Activated naive CD4-positive, alpha-beta T cell treated with anti-CD3 and anti-CD28 coated beads, Interleukin-2, amount 50 U/mL, for 24 hours (primary cell): ENCODE measurements around the gene THYN1.

Experiments used
- H3K27ac Mint-ChIP-seq: one replicate; pipeline ENCODE4 v1.8.0; 2021; ENCODE audit warnings: mild to moderate bottlenecking, mixed read lengths
- H3K27me3 Mint-ChIP-seq: one replicate; pipeline ENCODE4 v1.8.0; 2021; ENCODE audit warnings: mixed read lengths
- H3K36me3 Mint-ChIP-seq: one replicate; pipeline ENCODE4 v1.8.0; 2021; ENCODE audit warnings: mixed read lengths
- H3K4me1 Mint-ChIP-seq: one replicate; pipeline ENCODE4 v1.8.0; 2021; ENCODE audit warnings: mixed read lengths
- H3K4me3 Mint-ChIP-seq: one replicate; pipeline ENCODE4 v1.8.0; 2021; ENCODE audit warnings: mild to moderate bottlenecking, mixed read lengths
- H3K9me3 Mint-ChIP-seq: one replicate; pipeline ENCODE4 v1.8.0; 2021; ENCODE audit warnings: mixed read lengths

THYN1 gene

DNA sequence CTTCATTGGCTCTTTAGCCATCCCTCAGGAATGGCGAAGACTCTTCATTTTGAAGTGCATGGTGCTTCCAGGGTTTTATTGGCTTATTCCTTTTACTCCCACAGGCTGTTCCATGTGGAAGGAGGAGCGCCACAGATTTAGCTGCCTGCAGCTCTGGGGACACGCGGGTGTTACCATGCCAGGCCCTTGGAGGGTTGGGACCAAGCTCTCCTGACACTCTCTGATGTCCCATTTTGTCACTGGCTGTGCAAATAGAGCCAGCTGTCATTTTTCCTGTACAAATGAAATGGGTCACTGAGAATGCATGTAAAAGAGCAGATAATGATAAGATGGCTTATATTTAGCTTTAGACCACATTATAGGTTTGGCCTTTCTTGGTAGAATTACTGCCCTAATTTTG is 9.2 kb downstream of the THYN1 start:
- no peaks in the 10 kb centered on the region for H3K4me1 Mint-ChIP-seq
- H3K27ac Mint-ChIP-seq = no peak overlapping the region
- H3K36me3 Mint-ChIP-seq = peaks cover 7% of the 10 kb centered on the region
- no peaks in the 10 kb centered on the region for H3K9me3 Mint-ChIP-seq
- no peaks in the 10 kb centered on the region for H3K27me3 Mint-ChIP-seq
- H3K4me3 Mint-ChIP-seq = no peak overlapping the region

DNA sequence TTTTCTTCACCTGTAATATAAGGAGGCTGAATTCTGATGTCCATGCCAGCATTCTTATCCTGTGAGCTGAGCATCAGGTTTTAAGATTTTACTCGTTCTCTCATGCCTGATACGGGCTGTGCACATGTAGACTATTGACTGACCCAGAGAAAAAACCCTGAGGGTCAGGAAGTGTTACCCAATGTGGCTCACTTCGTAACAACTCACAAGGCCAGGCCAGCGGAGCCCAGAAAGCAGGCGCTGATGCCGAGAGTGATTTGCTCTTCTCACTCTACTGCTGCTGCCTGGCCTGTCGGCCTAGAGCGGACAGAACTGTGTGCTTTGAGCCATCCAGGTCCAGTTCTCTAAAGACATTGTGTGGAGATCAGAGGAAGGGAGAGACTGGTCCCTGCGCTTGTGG is 10.8 kb downstream of the THYN1 start:
- Mint-ChIP-seq H3K4me3 (no peak overlapping the region), H3K9me3 (no peaks in the 10 kb centered on the region), H3K27me3 (no peaks in the 10 kb centered on the region), H3K27ac (no peak overlapping the region), H3K4me1 (no peaks in the 10 kb centered on the region), H3K36me3 (peaks cover 6% of the 10 kb centered on the region)

DNA sequence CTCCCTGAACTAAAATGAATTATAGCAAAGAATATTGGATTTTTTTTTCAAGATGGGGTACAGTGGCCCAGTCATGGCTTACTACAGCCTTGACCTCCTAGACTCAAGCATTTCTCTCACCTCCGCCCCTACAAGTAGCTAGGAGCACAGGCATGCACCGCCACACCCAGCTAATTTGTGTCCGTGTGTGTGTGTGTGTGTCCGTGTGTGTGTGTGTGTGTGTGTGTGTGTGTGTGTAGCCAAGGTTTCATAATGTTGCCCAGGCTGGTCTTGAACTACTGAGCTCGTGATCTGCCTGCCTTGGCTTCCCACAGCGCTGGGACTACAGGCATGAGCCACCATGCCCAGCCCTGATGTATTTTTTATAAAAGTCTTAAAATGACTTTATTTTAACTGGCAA is 12.6 kb downstream of the THYN1 start:
- no peaks in the 10 kb centered on the region for H3K27me3 Mint-ChIP-seq

DNA sequence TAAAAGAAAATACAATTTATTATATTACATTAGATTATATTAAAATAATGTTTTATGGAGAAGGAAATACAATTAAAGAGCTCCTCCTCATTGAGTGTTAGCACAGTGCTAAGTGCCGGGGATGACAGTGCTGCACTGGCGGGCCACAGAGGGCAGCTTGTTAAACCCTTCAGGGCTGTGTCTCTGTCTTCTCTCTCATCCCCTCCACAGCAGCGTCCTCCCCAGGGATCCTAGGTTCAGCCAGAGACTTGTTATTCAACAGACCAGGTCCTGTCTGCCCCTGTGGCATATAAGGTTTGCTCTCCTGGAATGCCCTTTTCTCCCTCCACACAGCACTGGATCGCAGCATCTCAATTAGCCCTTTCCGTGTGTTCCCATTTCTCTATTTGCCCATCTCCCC is 14.2 kb downstream of the THYN1 start:
- Mint-ChIP-seq H3K4me3 (no peak overlapping the region), H3K9me3 (no peaks in the 10 kb centered on the region), H3K27ac (no peak overlapping the region), H3K36me3 (peaks cover 11% of the 10 kb centered on the region), H3K4me1 (no peaks in the 10 kb centered on the region), H3K27me3 (no peaks in the 10 kb centered on the region)

More for the DNA sequence above, 12.6 kb downstream of the THYN1 start:
- H3K36me3 Mint-ChIP-seq = peaks cover 7% of the 10 kb centered on the region
- H3K4me3 Mint-ChIP-seq = no peak overlapping the region
- no peaks in the 10 kb centered on the region for H3K9me3 Mint-ChIP-seq
- no peaks in the 10 kb centered on the region for H3K4me1 Mint-ChIP-seq
- no peak overlapping the region for H3K27ac Mint-ChIP-seq

DNA sequence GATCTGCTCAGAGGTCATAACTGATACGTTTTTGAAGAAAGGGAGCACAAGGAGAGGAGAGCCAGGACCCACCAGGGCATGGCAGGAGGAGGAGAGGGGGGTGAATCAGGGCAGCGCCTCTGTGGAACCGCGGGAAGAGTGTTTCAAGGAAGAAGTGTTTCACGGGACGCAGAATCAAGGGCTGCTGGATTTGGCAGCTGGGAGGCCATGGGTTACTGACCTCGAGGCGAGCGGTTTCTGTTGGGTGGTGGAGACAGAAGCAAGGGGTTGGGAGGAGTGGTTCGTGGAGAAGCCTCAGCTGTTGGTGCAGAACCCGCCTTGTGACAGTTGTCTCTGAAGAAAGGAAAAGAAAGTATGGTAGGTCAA is 15.6 kb downstream of the THYN1 start:
- Mint-ChIP-seq H3K36me3 (peaks cover 11% of the 10 kb centered on the region), H3K27ac (no peak overlapping the region), H3K4me3 (no peak overlapping the region), H3K27me3 (no peaks in the 10 kb centered on the region), H3K4me1 (peaks cover 5% of the 10 kb centered on the region), H3K9me3 (no peaks in the 10 kb centered on the region)

DNA sequence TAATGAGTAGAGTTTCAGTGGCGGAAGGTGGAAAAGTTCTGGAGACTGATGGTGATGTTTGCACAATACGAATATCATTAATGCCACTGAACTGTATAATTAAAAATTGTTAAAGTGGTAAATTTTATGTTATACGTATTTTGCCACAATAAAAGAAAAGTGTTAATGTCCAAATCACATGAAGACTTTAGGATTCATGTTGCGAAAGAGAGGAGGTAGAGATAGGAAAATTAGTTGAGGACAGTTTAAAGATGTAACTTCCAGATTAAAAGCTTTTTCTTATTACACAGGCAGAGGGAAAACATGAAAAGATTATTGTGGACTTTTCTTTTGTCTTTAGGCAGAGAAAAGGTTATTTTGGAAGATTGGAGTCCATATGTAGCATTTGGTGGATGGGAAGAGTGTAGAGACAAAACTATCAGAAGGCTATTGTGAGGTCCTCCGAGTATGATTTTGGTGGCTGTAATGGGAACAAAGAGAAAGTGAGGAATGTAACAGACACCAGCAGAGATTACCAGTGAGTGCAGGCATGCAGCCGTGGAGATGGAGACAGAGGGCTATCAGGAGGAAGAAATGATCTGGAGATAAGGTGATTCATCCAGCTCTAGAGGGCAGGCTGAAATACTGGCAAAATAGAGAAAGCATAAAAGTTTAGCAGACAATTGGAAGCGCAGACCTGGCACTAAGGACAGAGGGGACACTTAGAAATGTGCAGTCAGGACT is 16.2 kb downstream of the THYN1 start:
- Mint-ChIP-seq H3K27me3 (no peaks in the 10 kb centered on the region), H3K27ac (no peak overlapping the region), H3K4me3 (no peak overlapping the region), H3K4me1 (peaks cover 11% of the 10 kb centered on the region), H3K36me3 (peaks cover 10% of the 10 kb centered on the region), H3K9me3 (no peaks in the 10 kb centered on the region)

DNA sequence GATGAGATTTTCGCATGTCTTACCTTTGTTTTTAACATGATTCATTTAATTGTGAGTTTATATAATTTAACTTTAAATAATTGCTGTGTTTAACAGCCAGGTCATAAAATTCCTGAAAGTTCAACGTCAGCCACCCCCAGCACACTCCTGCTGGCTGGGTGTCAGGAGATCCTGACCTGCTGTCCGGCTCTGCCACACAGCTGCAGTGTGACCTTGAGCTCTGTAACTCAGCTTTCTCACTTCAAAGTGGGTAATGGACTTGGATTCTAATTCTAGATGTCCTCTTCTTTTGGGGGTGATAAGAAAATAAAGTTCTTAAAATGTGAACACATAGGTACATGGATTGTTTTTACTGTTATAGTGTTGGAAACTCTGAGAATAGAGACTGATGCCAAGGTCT is 17.8 kb downstream of the THYN1 start:
- H3K27me3 Mint-ChIP-seq = no peaks in the 10 kb centered on the region
- peaks cover 8% of the 10 kb centered on the region for H3K36me3 Mint-ChIP-seq
- no peak overlapping the region for H3K4me3 Mint-ChIP-seq
- no peak overlapping the region for H3K27ac Mint-ChIP-seq
- H3K4me1 Mint-ChIP-seq = peaks cover 23% of the 10 kb centered on the region
- no peaks in the 10 kb centered on the region for H3K9me3 Mint-ChIP-seq

DNA sequence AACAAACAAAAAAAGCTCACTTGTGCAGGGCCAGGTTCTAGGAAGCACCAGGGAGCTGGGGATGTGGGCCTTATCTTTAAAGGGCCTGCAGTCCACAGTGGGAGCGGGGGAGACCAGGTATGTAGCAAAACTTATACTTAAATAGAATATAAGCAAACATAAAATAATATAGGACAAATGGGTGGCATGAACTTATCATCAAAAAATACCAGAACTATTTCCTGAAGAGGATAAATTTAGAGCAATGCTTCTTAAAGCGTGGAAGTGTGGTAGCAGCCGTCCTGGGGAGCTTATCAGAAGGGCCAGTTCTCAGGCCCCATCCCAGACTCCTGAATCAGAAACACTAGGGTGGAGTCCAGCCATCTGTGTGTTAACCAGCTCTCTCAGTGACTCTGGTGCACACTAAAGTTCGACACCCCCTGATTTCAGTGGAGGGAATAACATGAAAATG is 19.4 kb downstream of the THYN1 start:
- no peaks in the 10 kb centered on the region for H3K27me3 Mint-ChIP-seq
- no peak overlapping the region for H3K27ac Mint-ChIP-seq
- H3K4me3 Mint-ChIP-seq = no peak overlapping the region
- H3K36me3 Mint-ChIP-seq = peaks cover 9% of the 10 kb centered on the region
- peaks cover 39% of the 10 kb centered on the region for H3K4me1 Mint-ChIP-seq
- no peaks in the 10 kb centered on the region for H3K9me3 Mint-ChIP-seq

DNA sequence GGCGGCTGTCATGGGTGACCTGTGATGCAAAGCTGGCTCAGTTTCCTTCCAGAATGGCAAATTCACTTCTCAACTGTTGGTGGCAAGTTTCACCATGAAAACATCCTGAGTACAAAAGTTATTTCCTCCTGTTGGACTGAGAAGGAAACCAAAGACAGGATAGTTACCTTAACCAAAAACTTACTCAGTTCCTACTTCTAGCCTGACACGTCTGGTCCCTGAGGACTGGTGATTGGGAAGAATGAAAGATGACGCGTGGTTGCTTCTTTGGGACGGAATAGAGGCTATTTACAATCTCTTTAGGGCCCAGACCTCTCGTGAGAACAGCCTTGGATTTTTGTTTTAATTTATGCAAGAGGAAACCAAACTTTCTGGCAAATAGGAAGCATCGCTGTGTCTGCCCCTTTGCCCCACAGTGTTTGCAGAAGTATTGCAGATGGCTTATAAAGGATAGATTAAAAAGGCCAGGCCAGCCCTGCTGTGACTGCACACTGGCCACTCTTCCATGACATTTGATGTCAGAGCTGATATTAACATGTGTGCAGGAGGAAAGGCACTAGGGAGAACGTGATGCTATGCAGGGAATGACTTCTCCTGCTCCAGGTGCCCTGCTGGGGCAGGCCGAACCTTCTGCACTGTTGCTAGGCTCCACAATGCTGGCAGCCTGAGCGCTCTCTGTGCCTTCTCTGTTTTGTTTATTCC is 21.0 kb downstream of the THYN1 start:
- peaks cover 56% of the 10 kb centered on the region for H3K4me1 Mint-ChIP-seq
- H3K27ac Mint-ChIP-seq = peak overlapping the region; percentile 51
- H3K36me3 Mint-ChIP-seq = peaks cover 8% of the 10 kb centered on the region
- H3K4me3 Mint-ChIP-seq = no peak overlapping the region
- no peaks in the 10 kb centered on the region for H3K9me3 Mint-ChIP-seq
- H3K27me3 Mint-ChIP-seq = no peaks in the 10 kb centered on the region

DNA sequence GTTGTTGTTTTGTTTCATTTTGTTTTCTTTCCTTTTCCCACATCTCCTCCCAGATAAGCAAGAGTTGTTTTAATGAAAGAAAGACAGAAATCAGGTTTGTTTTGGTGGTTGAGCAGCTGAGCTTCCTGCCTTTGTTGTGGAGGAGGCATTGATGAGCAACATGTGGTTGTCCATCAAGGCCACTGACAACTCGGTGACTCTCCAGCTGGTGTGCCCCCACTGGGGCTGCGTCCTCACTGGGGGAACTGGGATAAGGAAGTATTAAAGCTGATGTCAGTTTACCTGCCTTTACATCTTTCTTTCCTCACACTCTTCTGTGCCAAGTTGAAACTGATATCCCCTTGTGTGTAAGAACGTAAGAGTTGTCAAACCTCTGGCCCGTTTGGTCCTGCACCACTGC is 22.8 kb downstream of the THYN1 start:
- peaks cover 6% of the 10 kb centered on the region for H3K36me3 Mint-ChIP-seq
- H3K27me3 Mint-ChIP-seq = no peaks in the 10 kb centered on the region
- H3K9me3 Mint-ChIP-seq = no peaks in the 10 kb centered on the region
- no peak overlapping the region for H3K4me3 Mint-ChIP-seq
- H3K27ac Mint-ChIP-seq = peak overlapping the region; percentile 65
- peaks cover 73% of the 10 kb centered on the region for H3K4me1 Mint-ChIP-seq

DNA sequence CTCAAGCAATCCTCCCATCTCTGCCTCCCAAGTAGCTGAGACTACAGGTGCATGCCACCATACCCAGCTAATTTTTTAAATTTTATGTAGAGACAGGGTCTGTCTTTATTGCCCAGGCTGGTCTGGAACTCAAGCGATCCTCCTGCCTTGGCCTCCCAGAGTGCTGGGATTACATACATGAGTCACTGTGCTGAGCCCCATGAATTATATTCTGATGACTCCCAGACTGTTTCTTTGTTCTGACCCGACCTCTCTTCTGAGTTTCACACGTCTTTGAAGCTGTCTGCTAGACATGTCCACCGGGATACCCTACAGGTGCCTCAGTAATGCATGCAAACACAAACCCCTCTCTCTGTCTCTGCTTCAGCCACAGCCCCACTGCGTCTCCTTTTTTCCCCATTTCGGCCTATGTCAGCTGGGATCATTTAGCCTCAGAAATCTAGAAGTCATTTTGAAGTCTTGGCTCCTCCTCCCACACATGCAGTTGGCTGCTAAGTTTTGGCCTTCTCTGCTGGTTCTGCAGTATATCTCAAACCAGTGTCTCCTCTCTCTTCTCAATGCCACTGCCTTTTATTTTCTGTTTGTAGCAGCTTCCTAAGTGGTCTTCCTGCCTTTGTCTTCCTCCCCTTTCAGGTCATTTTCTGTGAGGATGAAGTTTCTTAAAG is 23.9 kb downstream of the THYN1 start:
- Mint-ChIP-seq H3K4me3 (peak overlapping the region; percentile 47), H3K27me3 (no peaks in the 10 kb centered on the region), H3K36me3 (peaks cover 3% of the 10 kb centered on the region), H3K27ac (no peak overlapping the region), H3K4me1 (peaks cover 76% of the 10 kb centered on the region), H3K9me3 (no peaks in the 10 kb centered on the region)

DNA sequence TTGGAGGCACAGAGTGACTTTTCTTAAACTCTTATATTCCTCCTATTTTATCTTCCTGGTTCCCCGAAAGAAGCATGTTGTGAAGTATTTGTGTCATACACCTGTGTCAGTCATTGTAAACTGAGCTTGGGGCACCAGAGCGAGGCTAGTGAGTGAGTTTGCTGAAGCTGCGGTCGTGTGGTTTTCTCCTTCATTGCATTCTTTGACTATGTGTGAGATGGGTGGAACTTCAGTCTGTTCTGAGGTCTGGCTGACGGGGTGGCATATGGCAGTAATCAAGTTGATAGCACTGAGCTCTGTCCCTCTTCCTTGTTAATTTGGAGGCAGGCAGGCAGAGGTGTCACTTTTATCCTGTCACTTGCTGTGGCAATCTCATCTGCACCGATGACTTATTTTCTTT is 24.5 kb downstream of the THYN1 start:
- Mint-ChIP-seq H3K36me3 (peaks cover 3% of the 10 kb centered on the region), H3K4me3 (no peak overlapping the region), H3K4me1 (peaks cover 76% of the 10 kb centered on the region), H3K27ac (no peak overlapping the region), H3K9me3 (no peaks in the 10 kb centered on the region), H3K27me3 (no peaks in the 10 kb centered on the region)

DNA sequence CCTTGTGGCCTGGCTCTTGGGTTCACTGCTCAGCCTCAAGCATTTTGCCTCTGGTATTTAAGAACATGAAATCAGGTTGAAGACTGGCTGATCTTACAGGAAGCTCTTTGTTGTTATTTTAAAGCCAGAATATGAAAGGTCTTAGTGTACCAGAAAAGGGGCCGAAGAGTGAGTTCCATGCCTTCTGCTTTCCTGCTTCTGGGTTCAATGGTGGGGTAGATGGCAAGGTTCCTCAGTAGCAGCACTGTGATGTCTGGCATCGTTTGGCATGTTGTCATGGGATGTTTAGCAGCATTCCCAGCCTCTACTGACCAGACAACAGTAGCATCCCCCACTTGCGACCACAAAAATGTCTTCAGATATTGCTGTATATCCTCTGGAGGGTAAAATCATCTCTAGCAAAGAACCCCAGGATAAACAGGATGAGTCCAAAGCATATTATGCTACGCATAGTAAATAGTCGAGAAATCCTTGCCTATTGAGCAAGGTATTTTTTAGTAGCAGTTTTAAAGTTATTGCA is 26.3 kb downstream of the THYN1 start:
- peaks cover 3% of the 10 kb centered on the region for H3K36me3 Mint-ChIP-seq
- H3K4me3 Mint-ChIP-seq = peak overlapping the region; percentile 49
- H3K9me3 Mint-ChIP-seq = no peaks in the 10 kb centered on the region
- H3K27me3 Mint-ChIP-seq = no peaks in the 10 kb centered on the region
- H3K4me1 Mint-ChIP-seq = peaks cover 78% of the 10 kb centered on the region
- no peak overlapping the region for H3K27ac Mint-ChIP-seq

DNA sequence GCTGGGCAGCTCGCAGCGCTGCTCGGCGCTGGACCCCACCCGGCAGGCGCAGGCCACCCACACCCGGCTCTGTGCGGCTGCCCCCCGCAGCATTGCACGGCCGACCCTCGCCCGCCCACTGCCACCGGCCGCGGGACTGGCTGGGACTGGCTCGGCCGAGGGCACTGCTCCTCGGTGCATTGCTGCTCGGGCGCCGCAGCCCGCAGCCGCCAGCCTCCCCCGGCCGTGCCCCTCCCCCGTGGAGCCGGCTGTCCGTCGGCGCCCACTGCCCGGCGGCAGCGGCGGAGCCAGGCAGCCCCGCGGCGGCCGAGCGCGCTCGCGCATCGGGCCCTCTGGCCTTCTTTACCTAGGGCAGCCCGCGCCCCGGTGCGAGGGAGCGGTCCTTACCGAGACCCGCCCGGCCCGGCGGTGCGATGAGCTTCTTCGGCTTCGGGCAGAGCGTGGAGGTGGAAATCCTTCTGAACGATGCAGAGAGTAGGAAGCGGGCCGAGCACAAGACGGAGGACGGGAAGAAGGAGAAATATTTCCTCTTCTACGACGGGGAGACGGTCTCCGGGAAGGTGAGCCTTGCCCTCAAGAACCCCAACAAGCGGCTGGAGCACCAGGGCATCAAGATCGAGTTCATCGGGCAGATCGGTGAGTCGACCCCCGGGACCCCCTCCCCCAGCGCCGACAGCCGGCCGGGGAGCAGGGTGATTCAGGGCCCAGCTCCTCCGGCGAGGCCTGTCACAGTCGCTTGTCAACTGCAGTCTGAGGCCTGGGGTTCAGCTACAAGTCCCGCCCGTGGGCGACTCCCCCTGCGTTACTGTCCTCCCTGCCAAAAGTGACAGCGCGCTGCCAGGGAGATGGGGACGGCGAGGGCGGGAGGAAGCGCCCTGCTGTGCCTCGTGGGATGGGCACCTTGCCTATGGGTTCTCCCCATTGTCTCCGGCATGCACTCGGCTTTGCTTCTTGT is 28.2 kb downstream of the THYN1 start:
- Mint-ChIP-seq H3K4me1 (peaks cover 74% of the 10 kb centered on the region), H3K4me3 (peak overlapping the region; percentile 93), H3K27ac (peak overlapping the region; percentile 94), H3K9me3 (no peaks in the 10 kb centered on the region), H3K36me3 (peaks cover 7% of the 10 kb centered on the region), H3K27me3 (no peaks in the 10 kb centered on the region)
